ENCODE measurements around the gene ANXA2R.
"Not testable (repeated sequence)": the region's sequence is repeated elsewhere in the genome, so short reads cannot be mapped to it uniquely, and the experiment has no call there.

The ANXA2R gene

DNA sequence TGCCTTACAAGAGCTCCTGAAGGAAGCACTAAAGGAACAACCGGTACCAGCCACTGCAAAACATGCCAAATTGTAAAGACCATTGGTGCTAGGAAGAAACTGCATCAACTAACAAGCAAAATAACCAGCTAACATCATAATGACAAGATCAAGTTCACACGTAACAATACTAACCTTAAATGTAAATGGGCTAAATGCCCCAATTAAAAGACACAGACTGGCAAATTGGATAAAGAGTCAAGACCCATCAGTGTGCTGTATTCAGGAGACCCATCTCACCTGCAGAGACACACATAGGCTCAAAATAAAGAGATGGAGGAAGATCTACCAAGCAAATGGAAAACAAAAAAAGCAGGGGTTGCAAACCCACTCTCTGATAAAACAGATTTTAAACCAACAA, 15.0 kb upstream of the ANXA2R start:
- DNase-seq, result not testable (repeated sequence)

GRCh38 chr5:43051684-43052083, 11.6 kb upstream of the ANXA2R start:
- no peak for DNase-seq

- DNase-seq, result no peak
These were observed 10.3 kb upstream of the ANXA2R start for GRCh38 chr5:43050384-43050783.

DNA sequence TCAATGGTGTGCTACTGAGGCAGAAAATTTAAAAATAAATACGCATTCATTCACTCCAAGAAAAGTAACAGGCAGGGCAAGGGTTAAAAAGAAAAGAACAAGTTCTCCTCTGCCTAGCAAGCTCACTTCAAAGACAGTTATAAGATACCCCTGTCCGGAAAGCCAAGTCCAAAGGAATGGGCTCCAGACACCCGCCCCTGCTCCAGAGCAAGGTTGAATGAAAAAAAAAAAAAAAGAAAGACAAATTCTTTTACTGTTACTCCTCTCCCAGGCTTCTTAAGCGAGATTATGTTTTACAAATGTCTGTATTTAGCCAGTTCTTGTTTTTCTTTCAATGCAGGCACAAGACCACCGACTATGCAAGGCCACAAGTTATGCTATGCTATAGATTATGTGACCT, 9.1 kb upstream of the ANXA2R start:
- no peak for DNase-seq

DNA sequence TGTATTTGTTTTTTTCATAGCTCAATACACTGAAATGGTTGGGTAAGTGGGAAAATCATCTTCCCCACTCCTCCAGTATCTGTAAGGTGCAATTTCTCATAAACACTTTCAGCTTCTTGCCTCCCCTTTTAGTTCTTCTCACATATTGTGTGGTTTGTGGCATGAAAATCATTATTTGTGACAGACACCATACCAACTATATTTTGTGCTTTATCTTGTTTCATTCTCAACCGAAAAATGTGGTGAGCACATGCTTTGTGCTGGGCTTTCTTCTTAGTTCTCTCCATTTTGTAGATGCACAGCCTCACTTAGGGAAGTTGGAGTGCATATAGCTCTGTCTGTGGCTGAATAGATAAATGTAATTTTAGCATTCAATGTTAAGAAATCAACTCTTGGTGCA, 6.4 kb upstream of the ANXA2R start:
- no peak for DNase-seq

- DNase-seq, result no peak
These were observed 5.1 kb upstream of the ANXA2R start for GRCh38 chr5:43045236-43045635.

GRCh38 chr5:43044181-43044914, 4.2 kb upstream of the ANXA2R start:
- DNase-seq, result no peak

DNA sequence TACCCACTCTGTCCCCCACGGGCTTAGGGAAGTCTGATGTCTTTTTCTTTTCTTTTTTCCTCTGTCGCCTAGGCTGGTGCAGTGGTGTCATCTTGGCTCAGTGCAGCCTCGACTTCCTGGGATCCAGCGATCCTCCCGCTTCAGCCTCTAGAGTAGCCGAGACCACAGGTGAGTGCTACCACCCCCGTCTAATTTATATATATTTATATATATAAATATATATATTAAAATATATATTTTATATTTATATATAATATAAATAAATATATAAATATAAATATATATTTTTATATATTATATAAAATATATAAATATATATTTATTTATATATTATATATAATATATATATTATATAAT, 3.3 kb upstream of the ANXA2R start:
- DNase-seq, result no peak

DNA sequence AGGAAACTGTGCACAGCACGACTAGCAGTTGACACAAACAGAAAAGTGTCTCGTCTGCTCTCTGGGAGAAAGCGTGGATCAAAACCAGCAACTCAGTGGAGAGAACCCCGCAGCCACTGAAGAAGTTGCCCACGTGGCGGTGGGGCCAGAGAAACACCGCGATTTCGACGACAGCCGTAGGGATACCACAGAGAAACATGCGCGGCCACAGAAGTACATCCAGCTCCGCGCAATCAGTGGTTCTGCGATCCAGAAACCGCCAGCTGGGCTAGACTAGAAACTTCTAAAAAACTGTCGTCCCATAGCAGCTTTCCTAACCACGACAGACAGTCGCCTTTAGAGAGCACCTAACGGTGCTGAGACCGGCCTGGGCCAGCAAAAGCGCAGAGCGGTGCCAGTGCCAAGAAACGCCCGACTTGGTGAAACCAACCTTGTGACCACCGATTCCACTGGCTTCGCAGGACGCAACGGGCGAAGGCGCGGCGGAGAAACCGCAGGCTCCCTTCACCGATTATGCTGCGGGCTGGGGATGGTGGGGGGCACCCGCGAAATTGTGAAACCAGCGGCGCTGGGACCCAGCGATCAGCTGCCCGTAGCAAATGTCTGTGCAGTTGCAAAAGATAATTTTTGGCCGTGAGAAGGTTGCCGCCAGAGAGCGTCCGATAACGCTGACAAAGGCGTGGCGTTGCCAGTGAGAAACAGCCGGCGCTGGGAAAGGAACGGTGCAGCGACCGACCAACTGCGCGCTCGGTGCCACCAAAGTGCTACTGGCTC, 2.7 kb upstream of the ANXA2R start:
- peak; percentile 60 for DNase-seq

- peak; percentile 79 for DNase-seq
These were observed 2.1 kb upstream of the ANXA2R start for GRCh38 chr5:43042176-43042625.

- no peak for DNase-seq
These were observed 1.6 kb upstream of the ANXA2R start for GRCh38 chr5:43041669-43042175.

GRCh38 chr5:43041110-43041668, 1.1 kb upstream of the ANXA2R start:
- peak; percentile 37 for DNase-seq

GRCh38 chr5:43039471-43040286, 440 bp downstream of the ANXA2R start:
- peak; percentile 60 for DNase-seq

DNA sequence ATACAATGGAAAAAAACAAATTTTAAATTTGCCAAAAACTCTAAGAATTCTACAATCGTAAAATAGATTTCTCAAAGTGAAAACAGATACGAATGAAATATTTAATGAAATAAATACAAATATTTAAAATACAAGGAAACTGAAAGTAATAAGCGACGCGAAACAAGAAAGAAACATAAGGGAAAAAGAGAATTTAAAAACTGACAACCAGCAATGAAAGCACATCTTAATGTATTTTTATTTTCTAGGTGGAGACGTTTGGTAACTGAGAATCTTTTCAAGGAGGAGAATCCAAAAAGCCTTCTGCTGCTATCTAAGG, 1.0 kb downstream of the ANXA2R start:
- DNase-seq, result no peak

- DNase-seq, result peak; percentile 38
These were observed 1.6 kb downstream of the ANXA2R start for GRCh38 chr5:43038496-43038989.

DNA sequence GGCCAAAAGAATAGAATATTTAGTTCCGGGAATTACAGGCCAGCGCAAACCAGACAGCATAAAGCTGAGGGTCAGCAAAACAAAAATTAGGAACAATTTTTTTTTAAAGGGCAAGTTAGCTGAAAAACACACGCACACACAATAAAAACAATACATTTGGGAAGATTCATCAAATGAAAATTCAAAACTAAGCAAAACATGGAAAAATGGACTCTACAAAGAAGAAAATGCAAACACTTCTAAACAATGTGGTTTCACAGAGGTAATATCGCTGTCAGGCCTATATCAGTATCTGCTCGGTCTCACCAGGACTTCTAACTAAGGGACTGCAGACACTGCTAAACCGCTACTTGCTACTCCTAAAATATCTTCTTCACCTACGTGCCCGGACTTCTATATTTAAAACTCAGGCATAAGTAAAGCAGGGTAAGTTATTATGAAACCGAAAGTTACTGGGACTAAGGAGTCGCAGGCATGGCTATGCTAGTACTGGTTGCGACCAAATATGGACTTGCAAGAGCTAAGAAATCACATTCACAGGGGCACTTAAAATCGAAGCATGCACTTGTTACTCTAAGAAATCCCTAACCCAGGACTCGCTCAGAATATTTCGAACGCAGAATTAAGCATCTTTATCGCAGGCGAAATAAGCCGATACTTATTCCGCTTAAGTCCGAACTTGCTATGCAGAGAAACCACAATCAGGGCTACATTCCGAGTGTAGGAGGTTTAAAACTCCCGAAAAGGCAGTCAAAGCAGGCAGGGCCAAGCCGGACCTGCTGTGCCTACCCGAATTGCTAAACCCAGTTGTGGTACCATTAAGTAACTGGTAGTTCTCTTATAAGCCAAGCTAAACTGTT, 2.3 kb downstream of the ANXA2R start:
- DNase-seq, result no peak

GRCh38 chr5:43036856-43037635, 3.1 kb downstream of the ANXA2R start:
- no peak for DNase-seq

DNA sequence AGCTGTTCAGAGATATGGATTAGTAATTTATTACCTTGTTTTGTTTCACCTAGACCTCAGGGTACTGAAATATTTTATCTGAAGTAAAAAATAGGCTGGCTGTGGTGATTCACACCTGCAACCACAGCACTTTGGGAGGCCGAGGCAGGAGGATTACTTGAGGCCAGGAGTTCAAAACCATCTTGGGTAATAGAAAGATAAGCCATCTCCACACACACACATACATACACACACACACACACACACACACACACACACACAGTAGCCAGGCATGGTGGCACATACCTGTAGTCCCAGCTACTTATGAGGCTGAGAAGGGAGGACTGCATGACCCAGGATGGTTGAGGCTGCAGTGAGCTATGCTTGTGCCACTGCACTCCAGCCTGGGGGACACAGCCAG, 3.7 kb downstream of the ANXA2R start:
- no peak for DNase-seq

DNA sequence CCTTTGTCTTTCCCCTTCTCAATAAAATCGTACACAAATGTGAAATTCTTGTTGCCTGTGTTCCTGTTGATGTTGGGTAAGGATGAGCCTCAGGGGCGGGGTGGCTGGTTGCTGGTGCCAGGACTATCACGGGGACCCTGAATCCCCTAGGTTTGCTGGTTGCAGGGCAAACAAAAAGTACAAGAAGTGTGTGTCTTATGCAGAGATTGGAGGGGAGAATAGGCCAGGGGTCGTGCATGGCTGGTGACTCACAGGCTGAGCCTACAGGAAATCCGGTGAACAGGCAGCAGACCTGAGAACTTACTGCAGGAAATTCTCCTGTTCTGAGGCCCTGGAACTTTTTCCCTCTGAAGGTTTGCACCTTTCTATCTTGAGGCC, 5.5 kb downstream of the ANXA2R start:
- no peak for DNase-seq

DNA sequence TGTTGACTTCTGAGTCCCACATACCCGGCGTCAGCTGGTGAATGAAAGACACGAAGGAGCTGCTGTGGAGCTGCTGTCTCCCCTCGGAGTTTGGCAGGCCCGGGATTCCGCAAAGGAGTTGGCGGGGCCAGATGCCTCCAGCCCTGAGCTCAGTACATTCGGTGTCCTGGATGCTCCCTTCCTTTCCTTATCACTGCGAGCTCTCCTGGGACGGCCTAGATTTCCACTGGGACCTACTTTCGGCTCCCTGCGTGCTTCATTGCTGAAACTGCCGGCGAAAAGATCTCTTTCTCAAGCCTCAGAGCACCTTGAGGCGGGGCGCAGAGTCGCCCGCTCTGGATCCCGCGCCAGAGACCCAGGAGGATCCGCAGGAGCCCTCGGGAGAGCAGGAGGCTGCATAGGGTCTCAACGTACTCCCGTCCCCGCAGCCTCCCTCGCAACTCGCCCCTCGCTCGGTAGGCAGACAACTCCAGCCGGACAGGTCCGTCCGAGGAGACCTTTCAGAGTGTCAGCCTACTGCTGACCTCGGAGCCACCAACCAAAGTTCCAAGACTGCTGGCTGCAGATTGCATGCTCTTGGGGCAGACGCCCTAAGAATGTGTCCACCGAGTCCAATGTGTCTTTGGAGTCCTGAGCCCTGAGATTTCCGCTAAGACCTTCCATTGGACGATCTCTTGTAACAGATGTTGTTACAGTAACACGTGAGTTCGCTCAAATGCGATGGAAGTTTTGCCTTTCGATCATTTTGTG, 6.1 kb downstream of the ANXA2R start:
- DNase-seq, result no peak

Measured in activated effector memory CD4-positive, alpha-beta T cell treated with Interleukin-2 at 50 U/mL for 16 hours (primary cell).